Measurements from ENCODE around the gene AFAP1L1.

Gene AFAP1L1

DNA sequence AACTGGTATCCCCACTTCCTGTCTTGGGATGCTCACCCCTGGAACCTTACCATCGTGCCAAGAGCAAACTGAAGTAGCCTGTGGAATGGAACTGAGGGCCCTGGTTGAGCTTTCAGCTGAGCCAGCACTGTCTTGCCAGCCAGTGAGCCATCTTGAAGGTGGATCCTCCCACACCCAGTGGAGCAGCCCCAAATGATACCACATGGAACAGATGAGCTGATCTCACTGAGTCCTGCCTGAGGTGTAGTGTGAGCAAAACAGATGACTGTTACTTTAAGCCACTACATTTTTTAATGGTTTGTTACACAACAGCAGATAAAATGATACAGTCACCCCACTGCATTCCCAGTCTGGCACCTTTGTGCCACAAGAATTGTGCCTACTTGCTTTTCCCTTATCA, 84.0 kb downstream of the AFAP1L1 start:
- no peak for DNase-seq

DNA sequence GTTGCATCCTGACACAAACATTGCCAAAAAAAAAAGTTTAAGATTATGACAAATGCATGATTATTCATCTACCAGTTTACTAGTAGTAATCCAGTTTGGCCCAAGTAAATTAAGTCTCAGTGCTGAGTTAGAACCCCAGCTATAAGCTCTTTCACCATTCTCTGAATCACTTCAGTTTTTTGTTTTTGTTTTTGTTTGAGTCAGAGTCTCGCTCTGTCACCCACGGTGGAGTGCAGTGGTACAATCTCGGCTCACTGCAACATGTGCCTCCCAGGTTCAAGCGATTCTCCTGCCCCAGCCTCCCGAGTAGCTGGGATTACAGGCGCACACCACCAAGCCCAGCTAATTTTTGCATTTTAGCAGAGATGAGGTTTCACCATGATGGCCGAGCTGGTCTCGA, 84.7 kb downstream of the AFAP1L1 start:
- DNase-seq = no peak

DNA sequence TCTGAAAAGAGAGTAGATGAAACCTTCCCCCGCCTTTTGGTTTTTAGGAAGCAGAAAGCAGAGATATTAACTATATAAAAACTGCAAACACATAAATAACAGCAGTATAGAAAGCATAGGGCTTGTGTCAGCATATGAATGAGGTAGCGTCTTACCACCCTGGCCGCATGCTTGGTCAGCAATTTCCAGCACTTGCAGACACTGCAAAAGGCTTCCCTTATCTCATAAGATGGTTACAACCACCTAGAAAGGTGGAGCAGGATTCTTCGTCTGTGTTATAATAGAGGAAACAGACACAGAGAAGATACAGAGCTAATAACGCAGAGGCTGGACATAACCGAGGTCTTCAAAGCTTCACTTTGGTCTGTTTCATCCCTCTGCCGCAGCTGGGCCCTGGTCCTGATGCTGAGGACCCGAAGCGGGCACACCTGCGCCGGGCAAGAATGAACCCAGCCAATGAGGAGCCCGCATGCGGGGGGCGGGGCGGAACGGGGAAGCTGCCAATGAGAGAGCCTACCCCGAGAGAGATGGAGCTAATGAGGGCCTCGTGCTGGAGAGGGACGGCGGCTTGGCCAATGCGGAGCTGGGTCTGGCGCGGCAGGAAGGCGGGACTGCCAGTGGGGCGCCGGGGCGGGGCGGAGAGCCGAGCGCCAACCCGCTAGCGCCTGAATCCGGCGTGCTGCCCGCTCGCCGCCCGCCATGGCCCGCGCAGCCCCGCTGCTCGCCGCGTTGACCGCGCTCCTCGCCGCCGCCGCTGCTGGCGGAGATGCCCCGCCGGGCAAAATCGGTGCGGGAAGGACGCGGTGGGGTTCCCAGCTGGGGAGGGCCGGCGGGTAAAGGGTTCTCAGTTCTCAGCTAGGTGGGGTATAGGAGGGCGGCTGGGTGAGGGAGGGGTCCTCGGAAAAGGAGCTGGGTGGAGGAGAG, 86.0 kb downstream of the AFAP1L1 start, which contains the start of gene PCYOX1L:
PCYOX1L (plus strand) TSS at position 677 of the 924 bp plus-strand sequence; CDS start at position 700, 23 bp downstream.
- DNase-seq = peak; percentile 94

DNA sequence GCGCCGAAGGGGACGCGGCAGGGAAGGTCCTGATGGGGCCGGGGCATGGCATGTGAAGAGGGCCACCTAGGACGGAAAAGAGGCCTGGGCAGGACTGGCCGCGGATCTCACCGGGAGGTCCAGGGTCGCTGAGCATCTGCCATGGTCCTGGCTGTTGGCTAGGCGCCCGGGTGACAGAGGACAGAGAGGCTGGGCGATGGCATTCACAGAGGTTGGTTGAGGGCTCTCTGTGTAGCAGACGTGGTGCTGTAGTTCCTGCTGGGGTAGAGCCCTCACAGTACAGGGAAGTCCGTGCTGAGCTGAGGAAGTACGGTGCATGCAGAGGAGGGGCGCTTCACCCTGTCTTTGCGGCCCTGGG, 86.6 kb downstream of the AFAP1L1 start:
- DNase-seq = no peak

DNA sequence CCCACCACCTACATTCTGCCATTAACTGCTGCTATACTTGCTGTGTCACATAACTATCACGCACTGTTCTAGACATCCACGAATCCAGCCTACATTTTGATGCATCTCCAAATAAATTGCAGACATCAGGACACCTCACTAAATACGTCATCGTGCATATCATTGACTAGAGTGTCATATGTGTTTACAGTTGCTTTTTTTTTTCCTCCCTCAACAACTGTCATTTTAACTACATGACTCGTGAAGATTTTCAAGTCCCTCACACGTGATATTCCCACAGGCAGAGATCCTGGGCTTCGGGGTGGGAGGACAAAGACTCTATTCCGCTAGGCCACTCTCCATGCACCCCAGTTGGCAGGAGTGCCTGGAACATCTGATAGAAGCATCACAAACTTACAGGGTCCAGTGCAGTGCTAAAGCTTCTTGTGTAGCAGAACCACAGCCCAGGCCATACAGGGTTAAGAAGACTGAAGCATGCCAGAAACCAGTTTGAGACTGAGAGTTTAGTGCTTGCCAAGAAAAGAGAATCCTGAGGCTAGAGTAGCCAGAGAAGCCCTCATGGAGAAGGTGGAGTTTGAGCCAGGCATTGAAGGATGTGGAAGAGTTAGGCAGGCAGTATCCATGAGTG, 87.3 kb downstream of the AFAP1L1 start:
- no peak for DNase-seq

DNA sequence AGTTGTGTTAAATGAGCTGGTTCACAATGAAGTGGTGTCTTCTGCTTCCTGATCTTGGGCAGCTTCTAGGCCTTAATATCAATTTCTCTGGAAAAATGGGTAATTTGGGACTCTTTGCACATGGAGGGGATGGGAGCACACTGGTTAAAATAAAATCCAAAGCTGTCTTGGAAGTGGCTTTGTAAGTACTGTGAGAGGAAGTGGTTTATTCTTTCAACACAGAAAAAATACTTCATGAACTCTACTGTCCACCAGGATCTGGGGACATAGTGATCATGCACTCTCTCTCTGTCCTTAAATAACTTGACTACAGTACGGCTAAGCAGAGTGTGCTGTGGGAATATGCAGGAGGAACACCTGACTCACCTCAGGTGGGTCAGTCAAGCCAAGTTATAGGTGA, 88.6 kb downstream of the AFAP1L1 start:
- no peak for DNase-seq

DNA sequence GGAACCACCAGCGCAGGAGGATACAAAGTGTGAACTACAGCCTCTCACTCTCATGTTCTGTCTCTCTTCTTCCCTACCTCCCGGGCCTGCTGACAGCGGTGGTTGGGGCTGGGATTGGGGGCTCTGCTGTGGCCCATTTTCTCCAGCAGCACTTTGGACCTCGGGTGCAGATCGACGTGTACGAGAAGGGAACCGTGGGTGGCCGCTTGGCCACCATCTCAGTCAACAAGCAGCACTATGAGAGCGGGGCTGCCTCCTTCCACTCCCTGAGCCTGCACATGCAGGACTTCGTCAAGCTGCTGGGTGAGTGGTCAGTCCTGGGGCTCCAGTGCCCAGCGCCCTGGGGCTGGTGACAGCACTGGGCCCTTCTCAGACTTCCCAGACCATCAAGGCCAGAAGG, 90.9 kb downstream of the AFAP1L1 start:
- DNase-seq = no peak

DNA sequence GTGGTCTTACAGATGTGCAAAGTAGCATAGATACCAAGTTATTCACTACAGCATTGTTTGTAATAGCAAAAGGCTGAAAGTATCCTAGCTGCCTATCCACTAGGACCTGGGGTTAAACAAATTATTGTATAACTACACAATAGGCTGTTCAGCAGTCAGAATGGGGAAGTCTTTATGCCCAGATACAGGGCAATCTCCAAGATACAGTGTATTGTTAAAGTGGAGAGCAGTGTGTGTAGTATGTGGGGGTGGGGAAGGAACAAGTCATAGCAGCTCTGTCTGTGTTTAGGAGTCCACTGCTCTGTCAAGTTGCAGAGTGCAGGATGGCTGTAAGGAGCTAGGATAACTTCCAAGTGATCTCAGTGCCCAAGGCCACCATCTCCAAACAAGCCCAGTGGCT, 91.7 kb downstream of the AFAP1L1 start:
- DNase-seq = no peak

DNA sequence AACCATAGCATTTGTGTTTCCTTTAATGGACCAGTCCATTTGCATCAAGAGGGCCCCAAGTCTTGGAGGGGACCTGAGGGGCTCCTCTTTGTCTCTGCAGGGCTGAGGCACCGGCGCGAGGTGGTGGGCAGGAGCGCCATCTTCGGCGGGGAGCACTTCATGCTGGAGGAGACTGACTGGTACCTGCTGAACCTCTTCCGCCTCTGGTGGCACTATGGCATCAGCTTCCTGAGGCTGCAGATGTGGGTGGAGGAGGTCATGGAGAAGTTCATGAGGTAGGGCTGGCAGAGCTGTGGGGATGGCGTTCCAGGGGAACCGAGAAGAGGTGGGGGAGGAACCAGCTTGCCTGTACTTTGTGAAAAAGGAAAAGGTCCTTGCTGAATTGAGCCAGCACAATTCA, 92.3 kb downstream of the AFAP1L1 start:
- no peak for DNase-seq

DNA sequence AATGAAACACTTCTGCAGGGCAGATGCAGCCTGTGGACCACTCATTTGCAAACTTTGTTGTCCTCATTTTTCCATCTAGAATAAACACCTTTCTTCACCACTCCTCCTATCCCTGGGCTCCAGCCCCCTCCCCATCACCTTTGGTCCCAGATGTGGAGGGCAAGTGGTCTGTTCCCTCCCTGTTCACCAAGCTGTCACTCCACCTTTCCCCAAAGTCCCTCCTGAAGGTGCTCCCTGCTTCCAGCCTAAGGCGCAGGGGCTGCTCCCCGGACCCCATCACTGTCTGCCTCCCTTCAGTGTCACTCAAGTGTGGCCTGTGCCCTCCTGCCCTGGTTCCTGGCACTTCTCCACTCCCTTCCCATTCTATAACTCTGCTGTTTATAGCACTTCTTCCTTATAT, 93.1 kb downstream of the AFAP1L1 start:
- no peak for DNase-seq

DNA sequence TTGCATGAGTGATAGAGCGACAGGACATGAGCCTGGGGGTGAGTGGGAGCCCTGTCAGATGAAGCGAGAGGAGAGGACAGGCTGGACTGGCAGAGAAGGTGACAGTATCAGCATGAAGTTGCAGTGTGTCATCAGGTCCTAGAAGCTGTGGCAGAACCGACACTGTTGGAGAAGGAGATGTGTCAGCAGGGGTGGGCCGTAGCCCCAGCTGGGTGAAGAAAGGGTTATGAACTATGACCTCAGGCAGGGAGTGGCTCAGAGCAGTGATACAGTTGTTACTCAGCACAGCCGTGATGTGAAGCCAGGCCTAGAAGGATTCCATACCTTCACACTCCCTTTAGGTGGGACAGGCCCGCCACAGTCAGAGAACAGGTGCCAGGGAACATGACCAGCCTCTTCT, 93.8 kb downstream of the AFAP1L1 start:
- DNase-seq = no peak

DNA sequence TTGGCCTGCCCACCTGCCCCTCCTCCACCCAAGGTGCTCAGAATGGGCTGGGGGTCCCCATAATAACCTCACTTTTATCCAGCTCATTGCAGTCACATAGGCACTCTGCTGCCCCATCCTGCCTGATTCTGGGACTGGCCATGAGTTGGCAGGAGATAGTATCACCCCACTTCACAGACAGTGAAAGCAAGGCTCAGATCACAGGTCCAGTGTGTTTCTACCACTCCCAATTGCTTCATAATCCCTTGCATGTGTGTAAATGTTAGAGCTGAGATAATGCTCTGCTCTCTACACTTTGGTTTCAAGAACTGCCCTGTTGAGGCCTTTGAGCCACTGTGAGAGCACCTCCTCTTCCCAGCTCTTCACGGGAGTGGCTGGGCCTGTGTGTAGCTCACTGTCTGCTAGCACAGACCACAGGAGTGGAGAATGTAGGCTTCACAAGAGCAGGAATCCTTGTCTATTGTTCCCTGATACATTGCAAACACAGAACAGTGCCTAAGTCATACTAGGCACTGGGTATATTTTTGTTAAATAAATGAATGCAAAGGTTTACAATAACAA, 94.6 kb downstream of the AFAP1L1 start:
- DNase-seq = no peak

DNA sequence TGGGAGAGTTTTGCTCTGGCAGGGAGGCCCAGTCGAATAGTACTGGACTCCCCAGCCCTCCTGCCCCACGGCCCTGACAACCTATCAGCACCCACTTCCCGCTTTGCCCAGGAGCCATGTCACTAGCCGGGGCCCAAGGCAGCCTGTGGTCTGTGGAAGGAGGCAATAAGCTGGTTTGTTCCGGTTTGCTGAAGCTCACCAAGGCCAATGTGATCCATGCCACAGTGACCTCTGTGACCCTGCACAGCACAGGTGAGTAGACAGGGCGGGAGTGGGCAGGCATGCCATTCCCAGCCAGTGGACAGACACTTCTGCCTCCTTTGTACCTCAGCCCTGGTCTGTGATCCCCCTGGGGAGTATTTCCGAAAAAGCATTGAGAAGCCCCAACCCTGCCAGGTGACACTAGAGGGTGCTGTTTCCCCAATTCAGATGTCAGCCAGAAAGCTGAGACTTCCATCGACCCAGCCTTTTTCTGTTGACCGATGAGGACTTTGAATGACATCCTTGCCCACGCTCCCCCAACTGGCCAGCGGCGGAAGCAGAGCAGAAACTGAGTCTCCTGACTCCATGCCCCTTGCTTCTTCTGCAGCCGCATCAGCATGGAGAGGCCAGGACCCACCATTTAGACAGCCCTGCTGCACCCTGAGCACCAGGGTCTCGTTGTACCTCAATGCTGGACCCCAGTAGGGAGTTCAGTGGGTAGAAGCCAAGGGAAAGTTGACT, 95.8 kb downstream of the AFAP1L1 start:
- DNase-seq = no peak

DNA sequence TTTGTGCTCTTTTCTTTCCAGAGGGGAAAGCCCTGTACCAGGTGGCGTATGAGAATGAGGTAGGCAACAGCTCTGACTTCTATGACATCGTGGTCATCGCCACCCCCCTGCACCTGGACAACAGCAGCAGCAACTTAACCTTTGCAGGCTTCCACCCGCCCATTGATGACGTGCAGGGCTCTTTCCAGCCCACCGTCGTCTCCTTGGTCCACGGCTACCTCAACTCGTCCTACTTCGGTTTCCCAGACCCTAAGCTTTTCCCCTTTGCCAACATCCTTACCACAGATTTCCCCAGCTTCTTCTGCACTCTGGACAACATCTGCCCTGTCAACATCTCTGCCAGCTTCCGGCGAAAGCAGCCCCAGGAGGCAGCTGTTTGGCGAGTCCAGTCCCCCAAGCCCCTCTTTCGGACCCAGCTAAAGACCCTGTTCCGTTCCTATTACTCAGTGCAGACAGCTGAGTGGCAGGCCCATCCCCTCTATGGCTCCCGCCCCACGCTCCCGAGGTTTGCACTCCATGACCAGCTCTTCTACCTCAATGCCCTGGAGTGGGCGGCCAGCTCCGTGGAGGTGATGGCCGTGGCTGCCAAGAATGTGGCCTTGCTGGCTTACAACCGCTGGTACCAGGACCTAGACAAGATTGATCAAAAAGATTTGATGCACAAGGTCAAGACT, 96.5 kb downstream of the AFAP1L1 start:
- DNase-seq = no peak

DNA sequence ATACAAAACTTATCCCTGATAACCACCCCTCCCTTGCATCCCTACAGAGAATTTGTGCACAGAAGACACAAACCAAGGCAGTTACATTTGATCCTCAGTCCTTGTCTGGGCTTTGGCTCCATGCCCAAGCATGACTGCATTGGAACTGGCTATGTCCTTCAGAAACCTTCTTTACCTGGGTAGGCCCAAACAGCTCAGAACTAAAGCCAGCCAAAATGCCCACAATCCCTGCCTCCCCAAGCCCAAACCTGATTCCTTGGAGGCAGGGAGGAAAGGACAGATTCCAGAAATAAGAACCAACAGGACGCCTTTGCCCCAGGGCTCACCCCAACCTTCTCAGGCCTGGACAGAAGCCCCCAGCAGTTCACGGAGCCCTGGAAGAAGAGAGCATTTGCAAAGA, 99.2 kb downstream of the AFAP1L1 start:
- no peak for DNase-seq

DNA sequence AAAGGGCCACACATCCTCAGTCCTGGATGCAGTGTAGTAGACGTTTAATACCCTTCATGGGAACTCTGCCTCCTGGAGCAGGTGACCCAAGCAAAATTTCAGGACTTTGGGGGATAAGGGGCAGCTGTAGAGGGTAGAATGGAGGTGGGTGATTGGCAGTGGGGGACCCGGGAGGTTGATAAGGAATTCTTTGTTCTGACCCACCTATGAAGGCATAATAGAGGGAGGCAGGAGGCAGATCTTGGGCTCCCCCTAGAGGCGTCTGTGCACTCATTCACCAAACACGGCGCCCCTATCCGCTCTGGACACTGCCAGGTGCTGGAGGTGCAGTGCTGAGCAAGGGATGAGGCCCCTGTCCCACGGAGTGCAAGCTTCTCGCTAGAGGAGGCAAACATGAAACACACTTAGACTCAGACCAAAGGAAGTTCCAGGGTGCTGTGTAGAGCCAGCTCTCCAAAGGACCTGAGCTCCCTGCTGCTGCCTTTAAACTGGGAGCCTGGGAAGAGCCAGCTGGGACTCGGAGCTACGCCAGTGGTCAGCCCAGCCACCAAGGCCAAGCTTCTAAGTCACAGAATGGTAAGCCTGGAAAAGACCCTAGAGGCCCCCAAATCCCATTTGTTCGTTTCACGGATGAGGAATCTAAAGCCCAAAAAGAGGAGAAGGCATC, 99.8 kb downstream of the AFAP1L1 start:
- DNase-seq = peak; percentile 67

DNA sequence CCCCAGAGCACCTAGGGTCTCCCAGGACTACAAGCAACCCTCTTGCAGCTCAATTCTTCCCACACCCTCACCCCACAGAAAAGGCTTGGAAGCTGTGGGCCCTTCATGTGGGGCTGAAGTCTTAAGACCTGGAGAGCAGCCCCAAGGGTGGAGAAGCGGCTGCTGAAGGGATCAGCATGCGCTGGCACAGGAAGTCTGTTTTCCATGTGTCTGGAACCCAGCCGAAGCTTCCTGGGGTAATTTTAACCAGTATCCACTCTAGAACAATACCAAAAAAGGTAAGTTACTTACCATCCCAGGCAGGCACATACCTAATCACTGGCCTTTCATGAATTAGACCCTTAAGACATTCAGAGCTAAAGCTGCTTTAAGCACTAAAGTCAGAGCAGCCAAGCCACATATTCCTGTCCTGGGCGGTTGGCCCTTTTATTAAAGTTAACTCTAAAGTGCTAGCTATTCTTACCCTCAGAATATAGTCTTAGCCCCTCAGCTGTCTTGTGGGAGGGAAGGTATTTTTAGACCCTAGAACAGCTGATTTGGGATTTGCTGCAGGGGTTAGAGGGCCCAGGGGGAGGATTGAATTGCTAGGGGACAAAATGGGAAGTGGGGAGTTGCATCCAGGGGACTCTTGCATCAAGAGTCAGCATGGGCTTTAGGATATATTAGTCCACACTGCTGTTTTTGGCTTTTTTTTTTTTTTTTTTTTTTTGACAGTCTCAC, 100.6 kb downstream of the AFAP1L1 start:
- DNase-seq = no peak

DNA sequence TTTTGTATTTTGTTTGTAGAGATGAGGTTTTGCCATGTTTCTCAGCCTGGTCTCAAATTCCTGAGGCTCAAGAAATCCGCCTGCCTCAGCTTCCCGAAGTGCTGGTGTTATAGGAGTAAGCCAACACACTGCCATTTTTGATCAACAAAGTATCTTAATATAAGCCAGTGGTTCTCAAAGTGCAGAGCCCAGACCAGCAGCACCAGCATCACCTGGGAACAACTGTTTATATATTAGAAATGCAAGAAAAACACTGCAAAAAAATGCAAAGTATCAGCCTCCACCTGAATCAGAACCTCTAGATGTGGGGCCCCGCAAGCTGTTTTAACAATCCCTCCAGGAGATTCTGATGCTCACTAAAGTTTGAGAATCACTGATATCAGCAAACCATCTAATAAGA, 101.3 kb downstream of the AFAP1L1 start:
- no peak for DNase-seq

DNA sequence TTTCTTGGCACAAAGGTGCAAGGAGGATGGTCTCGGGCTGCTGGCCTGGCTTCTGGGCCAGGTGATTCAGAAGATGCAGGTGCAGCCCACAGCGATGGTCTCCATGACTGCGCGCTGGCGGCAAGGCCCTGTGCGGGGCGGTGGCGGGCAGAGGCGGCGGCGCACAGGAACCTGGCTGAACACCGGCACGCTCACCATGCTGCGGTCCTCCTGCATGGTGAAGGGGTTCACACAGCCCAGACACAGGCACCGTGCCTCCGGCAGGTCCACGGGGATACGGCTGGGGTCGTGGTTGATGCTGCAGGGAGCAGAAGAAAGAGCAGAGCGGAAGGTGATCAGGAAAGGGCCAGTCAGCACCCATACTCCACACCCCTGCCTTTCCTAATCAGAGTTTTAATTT, 102.6 kb downstream of the AFAP1L1 start:
- no peak for DNase-seq

DNA sequence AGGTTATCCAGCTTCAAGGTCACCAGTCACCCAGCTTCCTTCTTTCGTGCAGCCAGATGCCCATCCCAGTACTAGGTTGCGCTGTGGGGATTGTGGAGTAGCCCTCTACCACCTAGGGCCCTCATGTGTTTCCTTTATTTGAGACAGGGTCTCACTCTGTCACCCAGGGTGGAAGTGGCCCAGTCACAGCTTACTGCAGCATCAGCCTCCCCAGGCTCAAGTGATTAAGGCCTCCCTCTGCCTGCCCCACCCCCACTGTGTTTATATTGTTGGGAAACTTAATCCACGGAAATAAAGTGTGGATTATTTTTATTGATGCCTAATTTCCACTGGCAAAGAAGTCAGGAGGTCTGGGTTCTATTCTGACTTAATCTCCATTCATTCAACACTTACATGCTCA, 103.1 kb downstream of the AFAP1L1 start:
- DNase-seq = no peak

DNA sequence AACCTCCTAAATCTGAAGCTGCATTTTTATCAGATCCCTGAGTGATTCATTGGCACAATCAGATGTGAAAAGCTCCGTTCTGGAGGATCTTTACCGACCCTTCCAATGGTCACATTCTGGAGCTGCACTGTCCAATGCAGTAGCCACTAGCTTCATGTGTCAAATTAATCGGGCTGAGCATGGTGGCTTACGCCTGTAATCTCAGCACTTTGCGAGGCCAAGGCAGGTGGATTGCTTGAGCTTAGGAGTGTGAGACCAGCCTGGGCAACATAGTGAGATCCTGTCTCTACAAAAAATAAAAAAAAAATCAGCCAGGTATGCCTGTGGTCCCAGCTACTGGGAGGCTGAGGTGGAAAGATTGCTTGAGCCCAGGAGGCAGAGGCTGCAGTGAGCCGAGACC, 103.8 kb downstream of the AFAP1L1 start:
- no peak for DNase-seq

DNA sequence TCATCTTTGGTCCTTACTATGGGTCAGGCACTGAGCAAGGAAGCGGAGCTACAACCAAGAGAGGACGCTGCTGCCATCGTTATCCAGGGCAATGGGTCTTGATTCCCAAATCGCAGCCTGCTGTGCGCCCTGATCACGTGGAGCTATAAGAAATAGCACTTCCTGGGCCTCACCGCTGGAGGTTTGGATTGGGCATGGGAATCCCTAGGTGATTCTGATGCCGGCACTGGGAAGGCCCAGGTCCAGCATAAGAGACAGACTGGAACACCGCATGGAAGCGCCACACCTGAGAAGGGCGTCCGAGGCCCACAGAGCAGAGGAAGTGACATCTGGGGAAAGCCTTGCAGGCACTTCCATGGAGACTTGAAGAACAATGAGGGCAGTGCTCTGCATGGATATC, 104.4 kb downstream of the AFAP1L1 start:
- DNase-seq = no peak
